Measurements from ENCODE around the gene ETS1. TPM values are rescaled to one million over a fixed set of nuclear protein-coding genes. Genes with fewer than 3 reads are reported as not detected.

ETS1 gene
- total RNA-seq, 2 experiments from 2014 or later: 203 to 466 TPM

DNA sequence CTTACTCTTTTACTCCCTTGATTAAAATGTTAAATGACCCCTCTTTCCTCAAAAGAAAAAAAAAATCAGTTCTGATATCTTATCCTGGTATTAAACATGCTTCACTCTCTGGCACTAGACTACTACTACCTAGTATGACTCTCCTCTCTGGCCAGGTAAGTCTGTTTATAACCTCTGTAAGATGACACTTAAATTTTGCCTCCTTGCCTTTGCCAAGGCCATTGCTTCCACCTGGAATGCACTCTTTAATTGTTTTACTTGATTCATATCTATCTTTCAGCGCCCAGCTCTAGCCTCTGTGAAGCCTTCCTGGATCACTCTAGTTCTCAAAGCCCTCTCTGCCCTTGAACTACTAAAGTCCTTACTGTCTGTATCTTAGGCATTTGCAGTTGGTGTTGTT is 170.4 kb downstream of the ETS1 start:
- intact Hi-C loops (cut with micrococcal nuclease; ENCODE audit: unreplicated experiment): no loop called here
- H3K4me3 ChIP-seq (ENCODE audit: low read depth, low read length, poor library complexity, severe bottlenecking): no peak overlapping the region
- H2AFZ ChIP-seq (ENCODE audit: low read length): no peak overlapping the region
- CTCF ChIA-PET (ENCODE audit: unreplicated experiment): no interaction called here
- no peak for TF ChIP-seq EZH2phosphoT487 (IDR thresholded peaks at IDR 0.05; ENCODE audit: borderline replicate concordance, low read depth, low read length)
- TF ChIP-seq, protein P1, sequence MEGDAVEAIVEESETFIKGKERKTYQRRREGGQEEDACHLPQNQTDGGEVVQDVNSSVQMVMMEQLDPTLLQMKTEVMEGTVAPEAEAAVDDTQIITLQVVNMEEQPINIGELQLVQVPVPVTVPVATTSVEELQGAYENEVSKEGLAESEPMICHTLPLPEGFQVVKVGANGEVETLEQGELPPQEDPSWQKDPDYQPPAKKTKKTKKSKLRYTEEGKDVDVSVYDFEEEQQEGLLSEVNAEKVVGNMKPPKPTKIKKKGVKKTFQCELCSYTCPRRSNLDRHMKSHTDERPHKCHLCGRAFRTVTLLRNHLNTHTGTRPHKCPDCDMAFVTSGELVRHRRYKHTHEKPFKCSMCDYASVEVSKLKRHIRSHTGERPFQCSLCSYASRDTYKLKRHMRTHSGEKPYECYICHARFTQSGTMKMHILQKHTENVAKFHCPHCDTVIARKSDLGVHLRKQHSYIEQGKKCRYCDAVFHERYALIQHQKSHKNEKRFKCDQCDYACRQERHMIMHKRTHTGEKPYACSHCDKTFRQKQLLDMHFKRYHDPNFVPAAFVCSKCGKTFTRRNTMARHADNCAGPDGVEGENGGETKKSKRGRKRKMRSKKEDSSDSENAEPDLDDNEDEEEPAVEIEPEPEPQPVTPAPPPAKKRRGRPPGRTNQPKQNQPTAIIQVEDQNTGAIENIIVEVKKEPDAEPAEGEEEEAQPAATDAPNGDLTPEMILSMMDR (conservative IDR thresholded peaks at IDR 0.05; ENCODE audit: low read length): no peak
- no peaks in the 10 kb centered on the region for H4K20me1 ChIP-seq (ENCODE audit: insufficient read depth, low read length)
- POLR2A ChIA-PET: interaction anchor here (0.7 to 3.3 kb wide), 7 partner anchors 8 to 52 kb away, joined by 3 to 21 read pairs (median 7); no protein-coding TSS in a partner anchor
- H3K9me3 ChIP-seq (ENCODE audit: low read length): no peaks in the 10 kb centered on the region
- BruUV-seq (replicated peaks): no TSS peak
- no peak overlapping the region for H3K27ac ChIP-seq (ENCODE audit: low read depth, low read length, poor library complexity, severe bottlenecking)
- H3K79me2 ChIP-seq (ENCODE audit: insufficient read depth, low read depth, low read length): no peaks in the 10 kb centered on the region
- H3K9me2 ChIP-seq (ENCODE audit: insufficient read depth, low read length): no peaks in the 10 kb centered on the region
- peaks cover 5% of the 10 kb centered on the region for H3K4me1 ChIP-seq (ENCODE audit: insufficient read depth, low read length, poor library complexity, severe bottlenecking)
- H3K36me3 ChIP-seq (ENCODE audit: insufficient read depth, low read length): no peaks in the 10 kb centered on the region
- no peak for DNase-seq (ENCODE audit: low spot score)
- H3K4me2 ChIP-seq (ENCODE audit: low read length): no peak overlapping the region

DNA sequence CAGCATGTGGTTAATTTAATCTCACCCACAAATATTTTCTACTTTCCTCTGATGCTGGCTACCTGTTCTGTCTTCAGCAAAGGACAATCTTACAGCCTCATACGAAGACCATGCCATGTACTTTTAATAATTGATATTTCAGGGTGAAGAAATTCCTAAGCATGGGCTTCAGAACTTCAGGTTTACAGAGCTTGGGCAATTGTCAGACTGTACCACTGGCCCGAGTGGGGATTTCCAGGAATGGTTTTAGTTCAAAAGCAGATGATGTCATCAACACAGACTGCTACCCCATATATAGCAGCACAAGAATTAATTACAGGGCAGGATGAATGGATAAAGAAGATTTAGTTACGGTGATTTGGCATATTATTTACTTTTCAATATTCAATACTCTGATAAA is 171.8 kb downstream of the ETS1 start:
- TF ChIP-seq, protein P1 (conservative IDR thresholded peaks at IDR 0.05; ENCODE audit: low read length): no peak
- no peak for TF ChIP-seq EZH2phosphoT487 (IDR thresholded peaks at IDR 0.05; ENCODE audit: borderline replicate concordance, low read depth, low read length)
- ChIA-PET POLR2A (no interaction called here), CTCF (ENCODE audit: unreplicated experiment) (no interaction called here)
- H3K9me2 ChIP-seq (ENCODE audit: insufficient read depth, low read length): no peaks in the 10 kb centered on the region
- H2AFZ ChIP-seq (ENCODE audit: low read length): no peak overlapping the region
- no peak overlapping the region for H3K4me2 ChIP-seq (ENCODE audit: low read length)
- H4K20me1 ChIP-seq (ENCODE audit: insufficient read depth, low read length): no peaks in the 10 kb centered on the region
- H3K79me2 ChIP-seq (ENCODE audit: insufficient read depth, low read depth, low read length): no peaks in the 10 kb centered on the region
- no peak overlapping the region for H3K27ac ChIP-seq (ENCODE audit: low read depth, low read length, poor library complexity, severe bottlenecking)
- intact Hi-C loops (cut with micrococcal nuclease; ENCODE audit: unreplicated experiment): no loop called here
- peaks cover 5% of the 10 kb centered on the region for H3K4me1 ChIP-seq (ENCODE audit: insufficient read depth, low read length, poor library complexity, severe bottlenecking)
- DNase-seq (ENCODE audit: low spot score): no peak
- no TSS peak for BruUV-seq (replicated peaks)
- H3K9me3 ChIP-seq (ENCODE audit: low read length): no peaks in the 10 kb centered on the region
- no peaks in the 10 kb centered on the region for H3K36me3 ChIP-seq (ENCODE audit: insufficient read depth, low read length)
- no peak overlapping the region for H3K4me3 ChIP-seq (ENCODE audit: low read depth, low read length, poor library complexity, severe bottlenecking)

DNA sequence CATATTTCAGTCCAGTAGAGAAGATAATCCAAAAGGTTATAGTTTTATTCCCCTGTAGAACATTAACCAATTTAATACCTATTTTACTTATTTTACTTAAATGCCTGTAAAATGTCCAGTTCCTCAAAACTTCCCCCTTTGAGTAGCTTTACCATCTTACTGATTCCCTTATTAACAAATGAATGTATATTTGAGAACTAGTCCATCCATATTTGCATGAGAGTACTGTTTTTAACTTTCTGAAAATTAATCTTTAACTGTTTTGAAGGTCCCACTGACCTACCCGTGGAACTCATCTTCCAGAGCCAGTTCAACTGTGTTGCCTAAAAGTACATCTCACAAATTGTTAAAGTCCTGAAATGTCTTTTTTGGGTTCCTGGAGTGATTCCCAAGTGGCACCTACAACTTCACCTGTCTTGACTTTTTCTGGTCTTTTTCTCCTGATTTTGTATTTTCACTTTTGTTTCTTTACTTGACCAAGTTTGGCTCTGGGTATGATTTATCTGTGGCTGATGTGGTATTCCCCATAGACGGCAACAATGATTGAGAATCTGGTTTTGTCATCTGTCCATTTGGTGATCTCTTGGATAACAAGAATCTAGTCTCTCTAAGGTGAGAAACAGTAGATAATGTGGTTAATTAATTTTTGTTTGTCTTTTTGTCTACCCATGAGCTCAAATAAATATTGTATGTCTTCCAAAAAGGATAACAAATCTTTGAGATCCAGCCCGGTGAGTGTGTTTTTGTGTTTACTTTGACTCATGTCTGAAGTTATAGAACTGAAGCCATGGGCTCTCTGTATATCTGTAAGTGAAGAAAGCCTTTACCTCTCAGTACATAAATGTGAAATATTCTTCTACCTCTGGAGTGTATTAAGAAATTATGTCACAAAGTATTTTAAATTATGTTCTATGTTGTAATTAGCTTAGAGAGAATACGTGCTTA is 174.2 kb downstream of the ETS1 start:
- Histone ChIP-seq H2AFZ (ENCODE audit: low read length) (no peak overlapping the region; the same call in 1 of the 2 replicates), H3K4me3 (ENCODE audit: low read depth, low read length, poor library complexity, severe bottlenecking) (no peak overlapping the region), H3K79me2 (ENCODE audit: insufficient read depth, low read depth, low read length) (no peaks in the 10 kb centered on the region), H3K4me2 (ENCODE audit: low read length) (no peak overlapping the region), H4K20me1 (ENCODE audit: insufficient read depth, low read length) (no peaks in the 10 kb centered on the region), H3K9me3 (ENCODE audit: low read length) (no peaks in the 10 kb centered on the region), H3K36me3 (ENCODE audit: insufficient read depth, low read length) (no peaks in the 10 kb centered on the region), H3K9me2 (ENCODE audit: insufficient read depth, low read length) (no peaks in the 10 kb centered on the region), H3K4me1 (ENCODE audit: insufficient read depth, low read length, poor library complexity, severe bottlenecking) (peaks cover 5% of the 10 kb centered on the region), H3K27ac (ENCODE audit: low read depth, low read length, poor library complexity, severe bottlenecking) (no peak overlapping the region)
- TF ChIP-seq, protein P1 (conservative IDR thresholded peaks at IDR 0.05; ENCODE audit: low read length): no peak
- no peak for TF ChIP-seq EZH2phosphoT487 (IDR thresholded peaks at IDR 0.05; ENCODE audit: borderline replicate concordance, low read depth, low read length)
- POLR2A ChIA-PET: interaction anchor here (0.6 to 6.3 kb wide), 7 partner anchors 12 to 417 kb away, joined by 3 to 42 read pairs (median 3); no protein-coding TSS in a partner anchor
- intact Hi-C loops (cut with micrococcal nuclease; ENCODE audit: unreplicated experiment): no loop called here
- no TSS peak for BruUV-seq (replicated peaks)
- no peak for DNase-seq (ENCODE audit: low spot score)
- CTCF ChIA-PET (ENCODE audit: unreplicated experiment): no interaction called here
